ENCODE data around the gene CCDC182. TPM values are rescaled to one million over a fixed set of nuclear protein-coding genes. Genes with fewer than 3 reads are reported as not detected.

CCDC182 gene
- total and polyA plus RNA-seq, 9 of the 15 experiments (the other 6 are each of a cell fraction or from before 2014, with no cell fraction given): not detected

- TF ChIP-seq ZNF408 (CRISPR knock-in tag; IDR thresholded peaks at IDR 0.05; ENCODE audit: low read depth): no peak
These were observed 34.6 kb upstream of the CCDC182 start (continued) for GRCh38 chr17:57779706-57780105.

DNA sequence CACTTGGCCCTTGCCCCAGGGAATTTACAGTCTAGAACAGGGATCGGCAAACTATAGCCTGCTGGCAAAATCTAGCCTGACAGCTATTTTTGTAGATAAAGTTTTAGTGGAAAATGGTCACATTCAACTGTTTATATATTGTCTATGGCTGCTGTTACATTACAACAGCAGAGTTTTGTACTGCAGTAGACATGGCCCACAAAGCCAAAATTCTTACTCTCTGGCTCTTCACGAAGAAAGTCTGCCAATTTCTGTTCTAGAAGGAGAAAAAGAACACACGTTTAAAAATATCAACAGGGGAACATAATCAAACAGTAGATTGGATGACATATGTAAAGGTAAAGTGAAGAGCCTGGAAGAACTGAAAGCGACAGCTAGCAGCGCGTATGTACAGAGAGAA lies 33.2 kb upstream of the CCDC182 start:
- no peak overlapping the region for H2AFZ ChIP-seq (ENCODE audit: low read depth, low read length)

More for the DNA sequence above, 33.2 kb upstream of the CCDC182 start:
- FAIRE-seq: no peak
- 2% methylated on average over 6 of the region's 6 CpGs for WGBS (ENCODE audit: insufficient coverage, low coverage, missing lambda C conversion rate)
- H4K20me1 ChIP-seq (replicated peaks; ENCODE audit: control insufficient read depth, insufficient read depth, low read length): no peaks in the 10 kb centered on the region; the same call in 1 of the 2 replicates
- no TSS peak for BruUV-seq (replicated peaks)
- no peak overlapping the region for H3K27ac ChIP-seq (ENCODE audit: extremely low read depth, low read depth, low read length)
- no peaks in the 10 kb centered on the region for H3K9me3 ChIP-seq (replicated peaks; ENCODE audit: control insufficient read depth, insufficient read depth, low read depth, low read length)
- in situ Hi-C loops (cut with MboI): no loop called here
- TF ChIP-seq FOSL1 (tag; conservative IDR thresholded peaks at IDR 0.05) (no peak), JUND (IDR thresholded peaks at IDR 0.05; ENCODE audit: borderline replicate concordance, low read depth, low read length) (no peak), JUND (tag; IDR thresholded peaks at IDR 0.05; ENCODE audit: borderline replicate concordance, low read depth, low read length) (no peak), SIN3A (IDR thresholded peaks at IDR 0.05; ENCODE audit: borderline replicate concordance in 2 of 2, control insufficient read depth in 1 of 2, low read depth in 2 of 2, low read length in 2 of 2) (no peak), ZNF512 (tag; IDR thresholded peaks at IDR 0.05) (no peak), HIVEP1 (CRISPR knock-in tag; IDR thresholded peaks at IDR 0.05) (no peak), ZNF407 (IDR thresholded peaks at IDR 0.05; ENCODE audit: low read depth) (no peak)
- TF ChIP-seq, protein P1, sequence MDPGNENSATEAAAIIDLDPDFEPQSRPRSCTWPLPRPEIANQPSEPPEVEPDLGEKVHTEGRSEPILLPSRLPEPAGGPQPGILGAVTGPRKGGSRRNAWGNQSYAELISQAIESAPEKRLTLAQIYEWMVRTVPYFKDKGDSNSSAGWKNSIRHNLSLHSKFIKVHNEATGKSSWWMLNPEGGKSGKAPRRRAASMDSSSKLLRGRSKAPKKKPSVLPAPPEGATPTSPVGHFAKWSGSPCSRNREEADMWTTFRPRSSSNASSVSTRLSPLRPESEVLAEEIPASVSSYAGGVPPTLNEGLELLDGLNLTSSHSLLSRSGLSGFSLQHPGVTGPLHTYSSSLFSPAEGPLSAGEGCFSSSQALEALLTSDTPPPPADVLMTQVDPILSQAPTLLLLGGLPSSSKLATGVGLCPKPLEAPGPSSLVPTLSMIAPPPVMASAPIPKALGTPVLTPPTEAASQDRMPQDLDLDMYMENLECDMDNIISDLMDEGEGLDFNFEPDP (CRISPR knock-in tag; IDR thresholded peaks at IDR 0.05): no peak
- intact Hi-C loops (cut with micrococcal nuclease): no loop called here
- peaks cover 39 to 41% of the 10 kb centered on the region in 2 experiments for H3K27me3 ChIP-seq (ENCODE audit: control insufficient read depth in 2 of 2, insufficient read depth in 2 of 2, low read length in 2 of 2)
- no peak overlapping the region for H3K4me2 ChIP-seq (ENCODE audit: insufficient read depth, low read length)
- no peaks in the 10 kb centered on the region for H3K9me1 ChIP-seq (ENCODE audit: control insufficient read depth, insufficient read depth, low read length)
- H3K4me1 ChIP-seq (replicated peaks in 1 of 2; ENCODE audit: control insufficient read depth in 2 of 2, insufficient read depth in 2 of 2, low read length in 2 of 2): peaks cover 0 to 8% of the 10 kb centered on the region in 2 experiments; a peak in 2 of 5 replicates
- no peaks in the 10 kb centered on the region for H3K79me2 ChIP-seq (ENCODE audit: control insufficient read depth, insufficient read depth, low read length)
- H3K9ac ChIP-seq (ENCODE audit: insufficient read depth in 1 of 2, low read depth in 2 of 2, low read length in 2 of 2): no peak overlapping the region
- ChIA-PET POLR2A (no interaction called here), CTCF (ENCODE audit: low intra/inter-chr PET ratio) (no interaction called here)
- ATAC-seq: no peak
- H3K36me3 ChIP-seq (ENCODE audit: control insufficient read depth, insufficient read depth, low read length): no peaks in the 10 kb centered on the region
- no peak overlapping the region for H3K4me3 ChIP-seq
- DNase-seq (ENCODE audit: extremely low read depth in 1 of 4, low spot score in 3 of 4): no peak
